ENCODE data around the gene NFYC.

NFYC gene

GRCh38 chr1:40649592-40649930 lies 41.9 kb upstream of the NFYC start:
- no peak overlapping the region for H3K27ac ChIP-seq
- DNase-seq = no peak
- in situ Hi-C loops (cut with HindIII; ENCODE audit: low pct_ligation_motif_present, low sequenced_read_pairs) = no loop called here
- no peaks in the 10 kb centered on the region for H3K36me3 ChIP-seq (replicated peaks)
- no peak for TF ChIP-seq CTCF (IDR thresholded peaks at IDR 0.05; ENCODE audit: low read depth, low read length, missing control alignments)
- H3K4me3 ChIP-seq (ENCODE audit: low read depth, low read length) = no peak overlapping the region
- H3K27me3 ChIP-seq (replicated peaks) = peaks cover 4% of the 10 kb centered on the region

GRCh38 chr1:40650075-40650474 lies 41.4 kb upstream of the NFYC start:
- Histone ChIP-seq H3K36me3 (replicated peaks) (no peaks in the 10 kb centered on the region), H3K27me3 (replicated peaks) (peaks cover 4% of the 10 kb centered on the region), H3K27ac (no peak overlapping the region), H3K4me3 (ENCODE audit: low read depth, low read length) (no peak overlapping the region)
- DNase-seq = no peak
- in situ Hi-C loops (cut with HindIII; ENCODE audit: low pct_ligation_motif_present, low sequenced_read_pairs) = no loop called here
- TF ChIP-seq CTCF (IDR thresholded peaks at IDR 0.05; ENCODE audit: low read depth, low read length, missing control alignments) = peak; percentile 59

GRCh38 chr1:40651138-40651857 lies 40.2 kb upstream of the NFYC start:
- H3K27me3 ChIP-seq (replicated peaks) = peaks cover 4% of the 10 kb centered on the region
- no peak for TF ChIP-seq CTCF (IDR thresholded peaks at IDR 0.05; ENCODE audit: low read depth, low read length, missing control alignments)
- H3K27ac ChIP-seq = no peak overlapping the region
- DNase-seq = no peak
- no peak overlapping the region for H3K4me3 ChIP-seq (ENCODE audit: low read depth, low read length)
- no peaks in the 10 kb centered on the region for H3K36me3 ChIP-seq (replicated peaks)
- in situ Hi-C loops (cut with HindIII; ENCODE audit: low pct_ligation_motif_present, low sequenced_read_pairs) = no loop called here

- Histone ChIP-seq H3K27ac (no peak overlapping the region), H3K4me3 (ENCODE audit: low read depth, low read length) (no peak overlapping the region), H3K27me3 (replicated peaks) (peaks cover 6% of the 10 kb centered on the region), H3K36me3 (replicated peaks) (no peaks in the 10 kb centered on the region)
- no peak for TF ChIP-seq CTCF (IDR thresholded peaks at IDR 0.05; ENCODE audit: low read depth, low read length, missing control alignments)
- in situ Hi-C loops (cut with HindIII; ENCODE audit: low pct_ligation_motif_present, low sequenced_read_pairs) = no loop called here
- no peak for DNase-seq
These were observed 39.0 kb upstream of the NFYC start for GRCh38 chr1:40652468-40652867.

- no peak for TF ChIP-seq CTCF (IDR thresholded peaks at IDR 0.05; ENCODE audit: low read depth, low read length, missing control alignments)
- Histone ChIP-seq H3K27me3 (replicated peaks) (peaks cover 7% of the 10 kb centered on the region), H3K27ac (no peak overlapping the region), H3K4me3 (ENCODE audit: low read depth, low read length) (no peak overlapping the region), H3K36me3 (replicated peaks) (no peaks in the 10 kb centered on the region)
- in situ Hi-C loops (cut with HindIII; ENCODE audit: low pct_ligation_motif_present, low sequenced_read_pairs) = no loop called here
- DNase-seq = no peak
These were observed 38.5 kb upstream of the NFYC start for GRCh38 chr1:40652979-40653378.

Measured in brain microvascular endothelial cell (primary cell).